Measurements from ENCODE around the gene TBL1XR1.

TBL1XR1 gene
- total RNA-seq, result 142 to 184 reads per million in 2 donors

GRCh38 chr3:177197041-177197726, at the start of gene TBL1XR1:
Gene TBL1XR1, minus strand, starts transcription at chr3:177197482. Its CDS starts 132,505 bp downstream, at chr3:177064977.
- DNase-seq, result peak; percentile 73 to 97 (median 85)

DNA sequence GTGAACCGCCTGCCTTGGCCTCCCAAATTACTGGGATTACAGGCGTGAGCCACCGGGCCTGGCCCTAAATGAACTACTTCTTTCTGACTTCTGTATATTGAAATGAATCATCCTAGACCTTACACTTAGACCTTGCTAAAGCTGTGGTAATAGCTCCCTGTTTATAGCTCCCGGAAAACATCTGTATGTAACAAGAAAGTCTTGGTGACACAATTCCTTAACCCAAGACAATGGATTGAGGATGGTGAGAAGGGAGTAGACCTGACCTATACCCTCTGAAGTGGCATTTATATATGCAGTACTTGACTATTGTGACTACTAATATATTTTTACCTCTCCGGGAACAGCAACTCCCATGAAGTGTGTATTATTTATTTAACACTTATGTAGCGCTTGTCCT, 48.0 kb upstream of the TBL1XR1 start:
- DNase-seq, result no peak

DNA sequence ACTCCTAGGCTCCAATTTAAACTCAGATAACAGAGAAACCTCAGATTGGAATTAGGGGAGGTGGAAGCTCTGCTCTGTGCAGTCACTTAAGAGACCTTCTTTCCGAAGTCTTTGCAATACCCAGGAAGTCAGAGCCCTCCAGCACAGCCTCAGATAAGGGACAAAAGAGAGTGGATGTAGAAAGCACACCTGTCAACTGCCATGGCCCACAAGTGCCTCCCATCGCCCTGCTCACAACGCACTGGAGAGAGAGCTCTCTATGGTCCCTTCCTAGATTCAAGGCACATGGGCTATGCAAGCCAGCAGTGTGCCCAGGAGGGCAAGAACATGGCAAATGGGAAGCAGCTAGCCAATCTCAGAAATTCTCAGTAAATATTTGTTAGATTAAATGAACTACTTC, 47.3 kb upstream of the TBL1XR1 start:
- DNase-seq, result no peak

DNA sequence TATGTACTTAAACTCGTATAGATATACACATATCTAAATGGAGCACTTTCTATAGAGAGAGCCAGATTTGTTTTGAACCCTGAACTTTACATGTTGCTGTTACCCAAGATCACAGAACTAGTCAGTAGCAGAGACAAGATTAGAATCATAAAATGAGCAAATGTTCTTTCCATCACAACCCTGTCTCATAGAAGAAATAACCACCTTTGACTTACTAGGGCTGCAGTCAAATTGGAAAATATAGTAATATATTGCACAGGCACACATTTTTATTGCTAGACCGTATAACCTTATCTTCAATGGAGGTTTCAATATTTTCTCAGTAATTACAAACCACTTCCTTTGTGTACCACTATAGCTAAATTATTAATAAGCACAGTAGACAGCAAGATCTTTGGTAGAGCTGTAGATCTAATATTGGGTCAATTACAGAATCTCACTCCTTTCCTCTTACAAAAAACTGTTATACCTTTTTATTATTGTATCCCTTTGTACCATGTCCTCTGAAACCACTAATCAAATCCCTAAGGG, 41.5 kb upstream of the TBL1XR1 start:
- DNase-seq, result peak in 1 of 5 experiments; percentile 31

DNA sequence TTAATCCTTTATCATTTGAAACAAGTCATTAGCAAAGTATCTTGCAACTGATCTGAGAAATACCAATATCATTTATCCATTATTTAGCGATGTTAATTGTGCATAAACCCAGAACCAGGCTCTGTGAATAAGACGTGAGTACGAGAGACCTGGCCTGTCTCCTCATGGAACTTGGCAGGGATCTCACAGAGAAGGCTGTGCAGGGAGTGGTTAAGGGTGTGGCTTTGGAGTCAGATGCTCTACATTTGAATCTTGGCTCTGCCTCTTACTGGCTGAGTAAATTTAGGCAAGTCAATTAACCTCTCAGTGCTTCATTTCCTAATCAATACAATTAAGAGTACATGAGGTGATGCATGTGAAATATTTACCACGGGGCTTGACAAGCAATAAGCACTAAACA, 39.9 kb upstream of the TBL1XR1 start:
- no peak for DNase-seq

DNA sequence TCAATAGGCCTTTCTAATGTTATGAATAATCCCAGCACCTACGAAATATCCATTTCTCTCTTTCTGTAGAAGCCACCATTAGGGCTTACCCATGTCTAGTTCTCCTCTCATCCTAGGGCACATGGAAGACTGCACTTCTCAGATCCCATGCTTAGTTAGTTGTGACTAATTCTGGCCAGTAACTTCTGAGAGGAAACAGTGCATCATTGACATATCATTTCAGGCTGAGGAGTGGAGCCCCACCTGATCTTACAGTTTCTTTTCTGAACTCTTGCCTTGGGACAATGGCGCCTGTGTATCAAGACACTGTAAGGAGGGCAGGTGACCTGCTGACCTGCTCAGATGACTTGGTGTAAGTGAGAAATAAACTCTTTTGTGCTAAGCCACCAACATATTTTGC, 39.4 kb upstream of the TBL1XR1 start:
- DNase-seq, result no peak

- no peak for DNase-seq
Observed at GRCh38 chr3:177234121-177234520, 36.8 kb upstream of the TBL1XR1 start.

GRCh38 chr3:177231242-177231641, 34.0 kb upstream of the TBL1XR1 start:
- DNase-seq, result no peak

DNA sequence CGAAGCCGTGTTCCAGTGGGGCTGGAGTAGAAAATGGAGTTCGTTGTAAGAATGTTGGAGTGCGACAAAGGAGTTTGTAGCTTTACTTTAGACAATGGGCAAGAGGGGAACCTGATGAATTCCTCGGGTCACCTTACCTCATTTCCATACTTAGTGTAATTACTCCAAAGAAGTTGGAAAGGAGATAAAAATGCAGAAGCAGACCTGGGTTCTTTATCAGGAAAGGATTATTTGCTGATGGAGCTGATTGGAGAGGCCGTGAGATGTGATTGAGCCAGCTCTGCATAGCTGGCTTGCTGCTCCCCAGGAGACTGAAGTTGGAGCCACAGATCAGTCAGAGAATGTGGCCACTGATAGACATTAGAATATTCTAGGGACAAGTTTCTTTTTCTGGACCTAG, 33.4 kb upstream of the TBL1XR1 start:
- DNase-seq, result no peak

GRCh38 chr3:177229791-177230190, 32.5 kb upstream of the TBL1XR1 start:
- DNase-seq, result no peak

DNA sequence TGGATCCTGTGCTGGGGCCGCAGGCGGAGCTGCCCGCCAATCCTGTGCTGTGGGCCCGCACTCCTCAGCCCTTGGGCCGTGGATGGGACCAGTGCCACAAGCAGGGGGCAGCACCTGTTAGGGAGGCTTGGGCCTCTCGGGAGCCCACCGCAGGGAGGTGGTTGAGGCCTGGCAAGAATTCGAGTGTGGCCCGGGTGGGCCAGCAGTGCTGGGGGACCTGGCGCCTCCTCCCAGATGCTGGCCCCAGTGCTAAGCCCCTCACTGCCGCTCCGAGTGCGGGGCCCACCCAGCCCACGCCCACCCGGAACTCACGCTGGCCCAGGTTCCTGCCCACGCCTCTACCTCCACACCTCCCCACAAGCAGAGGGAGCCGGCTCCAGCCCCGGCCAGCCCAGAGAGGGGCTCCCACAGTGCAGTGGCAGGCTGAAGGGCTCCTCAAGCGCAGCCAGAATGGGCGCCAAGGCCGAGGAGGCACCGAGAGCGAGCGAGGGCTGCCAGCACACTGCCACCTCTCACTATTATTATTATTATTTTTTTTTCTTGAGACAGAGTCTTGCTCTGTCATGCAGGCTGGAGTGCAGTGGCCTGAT, 31.4 kb upstream of the TBL1XR1 start:
- DNase-seq, result no peak

- DNase-seq, result peak in 1 of 5 experiments; percentile 61
Observed at GRCh38 chr3:177224414-177224813, 27.1 kb upstream of the TBL1XR1 start.

- no peak for DNase-seq
Observed at GRCh38 chr3:177221744-177222143, 24.5 kb upstream of the TBL1XR1 start.

DNA sequence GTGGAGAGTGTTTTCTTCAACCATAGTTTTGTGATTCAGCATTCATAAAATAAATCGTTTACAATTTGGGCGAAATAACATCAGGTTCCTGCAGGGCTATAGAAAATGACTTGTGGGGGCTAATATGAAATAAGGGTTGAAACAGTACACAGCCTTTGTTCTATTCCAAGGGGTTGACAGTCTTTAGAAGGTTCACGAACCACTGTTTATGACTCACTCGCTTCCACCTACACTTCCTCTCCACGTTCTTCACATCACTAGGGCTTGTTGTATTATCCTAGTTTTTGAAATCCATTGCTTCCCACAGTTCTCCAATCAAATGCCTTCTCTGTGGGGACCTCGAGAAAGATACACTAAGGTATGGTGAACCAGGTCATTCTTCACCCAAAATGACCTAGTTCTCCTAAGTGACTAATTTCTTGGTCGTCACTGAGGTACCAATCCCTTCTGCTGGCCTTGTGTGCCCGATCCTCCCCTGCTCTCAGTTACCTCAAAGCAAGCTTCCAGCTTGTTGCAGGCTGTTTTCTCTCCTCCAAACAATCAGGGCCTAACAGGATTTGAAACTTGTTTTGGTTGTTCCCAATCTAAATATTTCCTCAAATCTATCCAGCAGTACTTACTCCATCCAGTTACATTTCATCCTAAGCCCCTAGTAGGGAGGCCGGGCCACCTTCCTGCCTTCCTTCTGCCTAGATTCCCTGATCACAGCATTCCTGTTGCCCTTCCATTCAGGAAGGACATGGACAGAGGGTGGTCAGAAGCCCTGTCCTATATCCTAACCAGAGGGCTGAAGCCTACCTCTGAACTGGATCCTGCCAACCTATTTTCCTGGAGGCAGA, 23.1 kb upstream of the TBL1XR1 start:
- no peak for DNase-seq

DNA sequence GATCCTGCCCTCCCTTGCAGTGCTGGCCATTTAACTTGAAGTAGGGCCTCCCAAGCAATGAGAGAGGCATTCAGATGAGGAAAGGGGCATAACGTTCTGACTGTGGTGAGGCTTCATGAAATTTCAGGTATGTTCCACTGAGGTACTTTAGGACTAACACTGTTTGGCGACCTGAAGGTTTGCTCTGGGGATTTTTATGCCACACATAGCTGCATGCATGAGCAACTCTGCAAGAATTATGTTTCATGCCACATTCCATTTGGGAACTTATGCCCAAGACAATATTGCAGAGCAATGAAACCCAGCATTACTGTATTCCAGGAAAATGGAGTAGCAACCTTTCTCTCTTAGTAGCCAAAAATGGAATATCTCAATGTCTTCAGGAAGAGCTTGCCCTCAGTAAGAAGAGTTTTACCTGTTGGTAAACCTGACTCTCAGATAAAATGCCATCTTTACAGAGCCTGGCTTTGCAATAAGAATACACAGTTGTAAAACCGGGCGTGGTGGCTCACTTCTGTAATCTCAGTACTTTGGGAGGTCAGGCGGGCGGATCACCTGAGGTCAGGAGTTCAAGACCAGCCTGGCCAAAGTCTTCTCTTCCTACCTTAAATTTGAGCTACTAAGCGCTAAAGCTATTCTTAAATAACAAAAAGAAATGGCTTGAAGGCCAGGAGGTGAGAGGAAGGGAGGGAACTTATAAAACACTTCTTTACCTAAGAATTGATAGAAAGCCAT, 16.7 kb upstream of the TBL1XR1 start:
- DNase-seq, result no peak

DNA sequence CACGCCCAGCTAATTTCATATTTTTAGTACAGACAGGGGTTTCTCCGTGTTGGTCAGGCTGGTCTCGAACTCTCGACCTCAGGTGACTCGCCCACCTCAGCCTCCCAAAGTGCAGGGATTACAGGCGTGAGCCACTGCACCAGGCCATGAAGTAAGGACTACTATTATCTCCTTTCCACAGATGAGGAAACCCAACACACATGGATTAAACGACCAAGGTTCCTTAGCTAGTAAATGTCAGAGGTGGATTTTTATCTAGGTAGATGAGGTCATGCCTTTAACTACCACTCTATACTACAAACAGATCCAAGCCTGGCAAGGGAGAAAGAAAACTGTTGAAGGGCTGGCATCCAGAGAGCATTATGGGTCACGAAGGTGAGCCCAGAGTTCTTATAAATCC, 15.5 kb upstream of the TBL1XR1 start:
- DNase-seq, result no peak

- DNase-seq, result no peak
Observed at GRCh38 chr3:177212278-177212610, 15.0 kb upstream of the TBL1XR1 start.

DNA sequence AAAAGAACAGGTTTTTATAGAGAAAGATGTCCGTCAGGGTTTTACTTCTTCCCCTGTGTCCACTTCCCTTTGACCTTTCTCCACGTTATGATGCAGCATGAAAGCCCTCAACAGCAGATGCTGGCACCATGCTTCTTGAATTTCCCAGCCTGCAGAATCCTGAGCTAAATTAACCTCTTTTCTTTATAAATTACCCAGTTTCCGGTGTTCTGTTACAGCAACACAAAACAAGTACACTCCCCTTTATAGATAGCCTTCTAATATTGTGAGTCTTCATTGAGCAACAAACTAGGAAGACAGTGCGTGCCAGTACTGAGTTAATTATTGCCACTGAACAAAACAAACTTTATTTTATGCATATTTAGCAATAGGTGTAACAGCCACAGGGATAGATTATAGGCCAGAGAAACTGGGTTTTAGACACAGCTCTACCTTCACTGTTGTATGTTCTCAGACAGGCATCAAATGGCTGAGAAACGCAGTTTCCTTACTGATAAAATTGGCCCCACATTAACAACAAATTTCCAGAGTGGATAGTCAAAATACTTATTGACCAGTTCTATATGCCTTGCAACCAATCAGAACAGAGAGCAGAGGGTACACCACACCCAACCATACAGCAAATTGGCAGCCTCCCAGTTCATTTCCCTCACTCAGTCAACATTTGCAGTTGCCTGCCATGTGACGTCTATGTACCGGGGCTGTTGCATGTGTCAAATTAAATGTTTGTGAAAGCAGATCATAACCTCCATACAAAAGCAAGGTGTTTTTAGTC, 14.4 kb upstream of the TBL1XR1 start:
- DNase-seq, result no peak

DNA sequence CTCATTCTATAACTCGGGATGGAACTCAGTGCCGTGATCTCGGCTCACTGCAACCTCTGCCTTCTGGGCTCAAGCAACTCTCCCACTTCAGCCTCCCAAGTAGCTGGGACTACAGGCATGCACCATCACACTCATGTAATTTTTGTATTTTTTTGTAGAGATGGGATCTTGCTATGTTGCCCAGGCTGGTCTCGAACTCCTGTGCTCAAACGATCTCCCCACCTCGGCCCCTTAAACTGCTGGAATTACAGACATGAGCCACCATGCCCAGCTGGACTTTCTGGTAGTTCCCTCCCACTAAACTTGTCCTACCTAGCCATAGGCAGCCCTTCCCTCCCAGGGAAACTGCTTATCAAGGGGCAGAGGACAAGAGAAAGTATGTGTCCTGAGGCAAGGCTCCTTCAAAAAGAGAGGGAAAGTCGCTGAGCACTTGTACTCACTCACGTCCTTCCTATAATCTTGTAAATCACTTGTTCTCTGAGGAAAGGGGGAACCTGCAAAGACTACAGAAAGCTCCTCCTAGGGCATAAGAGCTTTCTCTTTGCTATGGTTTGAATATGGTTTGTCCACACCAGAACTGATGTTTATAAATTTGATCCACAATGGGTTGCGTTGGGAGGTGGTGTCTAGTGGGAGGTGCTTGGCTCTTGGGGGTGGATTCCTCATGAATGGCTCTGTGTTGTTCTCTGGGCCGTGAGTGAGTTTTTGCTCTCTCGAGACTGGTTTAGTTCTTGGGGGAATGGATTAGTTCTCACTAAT, 13.6 kb upstream of the TBL1XR1 start:
- no peak for DNase-seq

- DNase-seq, result no peak
Observed at GRCh38 chr3:177209509-177209908, 12.2 kb upstream of the TBL1XR1 start.

- no peak for DNase-seq
Observed at GRCh38 chr3:177208781-177209180, 11.5 kb upstream of the TBL1XR1 start.
